CD4-positive, alpha-beta T cell treated with Interleukin-4 for 1 hour (primary cell): ENCODE measurements around the gene CGRRF1.

Experiments
- DNase-seq, 2 donors: peaks; one replicate each; pipeline ENCODE4 v3.0.0-alpha.2; 2020 to 2022

Gene CGRRF1

DNA sequence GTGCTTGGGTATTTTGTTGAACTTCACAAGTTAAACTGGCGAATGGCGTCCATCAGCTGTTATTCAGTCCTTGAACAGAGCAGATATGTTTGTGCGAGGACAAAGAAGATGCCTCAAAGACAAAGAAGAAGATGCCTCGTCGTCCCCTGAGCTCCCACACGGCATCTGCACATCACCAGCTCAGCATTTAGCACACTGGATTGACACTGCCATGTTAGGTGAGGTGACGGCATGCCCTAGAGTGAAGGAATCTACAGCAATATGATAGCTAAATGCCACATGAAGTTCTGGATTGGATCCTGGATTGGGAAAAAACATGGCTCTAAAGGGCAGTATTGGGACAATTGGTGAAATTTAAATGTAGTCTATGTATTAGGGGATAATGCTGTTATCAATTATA, 72.6 kb downstream of the CGRRF1 start:
- DNase-seq = no peak

DNA sequence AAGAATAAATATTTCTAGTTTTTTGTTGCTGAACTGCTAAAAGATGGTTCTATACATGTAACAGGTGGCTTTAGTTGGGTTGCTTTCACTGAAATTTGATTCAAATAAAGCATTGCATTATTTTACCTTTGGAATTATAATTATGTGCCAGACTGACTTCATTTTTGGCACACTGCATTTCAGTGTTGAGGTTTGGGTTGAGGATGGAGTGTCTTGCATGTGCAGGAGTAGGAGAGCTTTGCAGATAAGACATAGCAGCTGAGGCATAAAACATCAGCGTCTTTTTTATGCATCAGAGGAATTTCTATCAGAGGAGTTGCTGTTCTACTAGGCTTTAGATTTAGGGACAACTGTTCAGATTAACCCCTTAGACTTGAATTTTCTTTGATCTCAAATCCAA, 74.4 kb downstream of the CGRRF1 start:
- DNase-seq = no peak

DNA sequence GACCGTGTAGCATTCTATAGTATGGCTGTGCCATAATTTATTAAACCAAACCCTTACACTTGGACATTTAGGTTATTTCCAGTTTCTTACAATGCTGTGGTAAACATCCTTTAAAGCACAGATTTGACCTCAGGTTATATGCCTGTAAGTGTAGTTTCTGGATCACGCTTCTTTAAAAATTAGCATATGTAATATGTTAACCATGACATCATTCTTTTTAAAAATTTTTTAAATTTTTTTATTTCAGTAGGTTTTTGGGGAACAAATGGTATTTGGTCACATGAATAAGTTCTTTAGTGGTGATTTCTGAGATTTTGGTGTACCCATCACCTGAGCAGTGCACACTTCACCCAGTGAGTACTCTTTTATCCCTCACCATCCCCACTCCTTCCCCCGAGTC, 75.5 kb downstream of the CGRRF1 start:
- DNase-seq = no peak
